Measurements from ENCODE around the gene KCNG1. TPM values are rescaled to one million over a fixed set of nuclear protein-coding genes. Genes with fewer than 3 reads are reported as not detected.

Gene KCNG1
- polyA plus RNA-seq, 4 donors: 3.3 to 9.4 (median 6.2) TPM

DNA sequence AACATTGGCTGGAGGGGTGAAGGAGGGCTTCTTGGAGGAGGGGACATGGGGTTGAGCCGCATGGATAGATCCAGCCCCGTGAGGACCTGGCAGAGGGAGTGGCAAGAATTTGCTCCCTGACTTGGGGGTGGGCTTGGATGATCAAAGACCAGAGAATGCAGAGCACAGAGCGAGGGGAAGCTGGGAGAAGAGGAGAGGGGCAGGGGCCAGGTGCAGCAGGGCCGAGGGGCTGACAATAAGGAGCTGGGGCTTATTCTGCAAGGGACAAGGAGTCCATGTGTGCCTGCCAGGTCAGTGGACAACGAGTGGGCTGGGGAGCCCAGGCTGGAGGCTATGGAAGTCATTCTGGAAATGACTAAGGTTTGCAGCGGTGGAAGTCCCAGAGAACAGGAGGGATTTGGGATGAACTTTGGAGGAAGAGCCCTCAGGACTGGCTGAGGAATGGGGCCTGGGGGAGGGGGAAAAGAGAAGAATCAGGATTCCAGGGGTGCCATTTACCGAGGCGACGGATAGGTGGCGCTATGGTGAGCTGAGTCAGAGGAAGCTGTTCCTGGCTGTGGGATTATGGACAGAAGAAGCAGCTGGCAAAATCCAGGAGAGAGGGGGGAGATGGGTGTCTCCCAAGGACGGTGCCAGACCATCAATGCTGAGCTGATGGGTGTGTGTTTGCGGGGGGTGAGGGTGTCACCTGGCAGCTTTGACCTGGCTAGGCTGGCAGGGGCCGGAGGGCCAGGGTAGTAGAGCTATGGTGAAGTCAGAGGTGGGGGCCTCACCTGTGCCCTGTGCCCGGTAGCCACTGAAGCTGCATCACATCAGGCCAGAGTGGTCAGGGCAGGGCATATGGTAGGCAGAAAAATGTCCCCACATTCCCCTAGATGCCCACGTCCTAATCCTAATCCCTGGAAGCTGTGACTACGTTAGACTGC, 7.8 kb downstream of the KCNG1 start:
- no peak for DNase-seq (ENCODE audit: low read depth in 4 of 4, low spot score in 2 of 4)

DNA sequence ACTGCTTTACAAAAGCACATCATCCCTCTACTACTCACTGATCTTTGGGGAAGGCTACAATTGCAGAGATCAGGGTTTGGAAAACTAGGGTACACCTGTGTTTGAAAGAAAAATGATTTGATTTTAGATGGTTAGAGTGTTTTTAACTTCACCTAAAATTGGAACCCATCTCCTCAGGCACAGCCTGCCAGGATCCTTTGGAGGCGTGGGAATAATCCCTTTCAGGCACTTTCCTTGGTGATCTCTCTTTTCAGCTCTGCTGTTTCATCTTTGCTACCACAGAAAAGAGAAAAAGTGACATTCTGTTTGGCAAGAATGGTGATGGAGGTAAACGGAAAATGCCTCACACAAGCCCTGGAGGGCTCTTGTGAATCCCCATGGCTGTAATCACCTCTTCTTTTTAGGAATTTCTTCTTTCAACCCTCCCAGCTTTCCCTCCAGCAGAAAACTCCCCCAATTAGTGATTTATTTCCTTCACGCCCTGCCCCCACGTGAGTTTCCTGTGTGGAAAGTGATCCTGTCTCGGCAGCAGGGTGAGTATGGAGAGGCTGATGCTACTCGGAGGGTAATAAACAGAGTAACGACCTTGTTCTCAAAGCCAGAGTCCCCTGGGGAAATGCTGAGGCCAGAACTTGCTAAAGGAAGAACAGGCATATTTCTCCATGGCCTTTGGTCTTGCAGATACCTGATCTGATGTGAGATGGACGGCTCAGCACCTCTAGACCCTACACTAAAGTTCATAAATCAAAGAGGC, 9.2 kb downstream of the KCNG1 start:
- no peak for DNase-seq (ENCODE audit: low read depth in 4 of 4, low spot score in 2 of 4)

DNA sequence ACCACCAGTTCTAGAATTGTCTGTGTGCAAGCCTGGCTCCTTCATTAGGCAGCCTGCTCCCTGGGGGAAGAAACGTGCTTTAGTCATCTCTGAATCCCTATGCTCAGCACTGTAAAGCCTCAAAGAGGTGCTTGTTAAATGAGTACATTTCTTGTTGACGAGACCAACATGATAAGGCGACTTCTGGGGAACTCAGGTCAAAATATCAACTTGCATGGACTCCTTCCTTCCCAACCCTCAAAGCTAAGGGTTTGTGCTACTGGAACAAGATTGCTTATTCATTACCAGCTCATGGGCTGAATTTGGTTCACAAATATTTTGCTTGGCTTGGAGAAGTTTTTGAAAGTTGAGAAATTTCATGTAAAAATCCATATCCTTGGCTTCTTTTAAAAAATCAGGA, 10.6 kb downstream of the KCNG1 start:
- DNase-seq (ENCODE audit: low read depth in 4 of 4, low spot score in 2 of 4): no peak

DNA sequence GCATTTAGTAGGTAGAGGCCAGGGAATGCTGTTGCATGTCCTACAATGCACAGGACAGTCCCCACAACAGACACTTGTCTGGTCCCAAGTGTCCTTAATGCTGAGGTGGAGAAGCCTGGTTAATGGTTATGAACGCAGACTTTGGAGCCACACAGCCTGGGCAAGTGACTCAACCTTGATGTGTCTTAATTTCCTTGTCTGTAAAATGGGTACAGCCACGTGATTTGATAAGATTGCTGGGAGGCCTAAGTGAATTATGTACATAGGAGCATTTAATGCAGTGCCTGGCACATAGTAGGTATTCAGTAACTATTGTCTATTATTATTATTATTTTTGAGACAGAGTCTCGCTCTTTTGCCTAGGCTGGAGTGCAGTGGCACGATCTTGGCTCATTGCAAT, 11.4 kb downstream of the KCNG1 start:
- no peak for DNase-seq (ENCODE audit: low read depth in 4 of 4, low spot score in 2 of 4)

DNA sequence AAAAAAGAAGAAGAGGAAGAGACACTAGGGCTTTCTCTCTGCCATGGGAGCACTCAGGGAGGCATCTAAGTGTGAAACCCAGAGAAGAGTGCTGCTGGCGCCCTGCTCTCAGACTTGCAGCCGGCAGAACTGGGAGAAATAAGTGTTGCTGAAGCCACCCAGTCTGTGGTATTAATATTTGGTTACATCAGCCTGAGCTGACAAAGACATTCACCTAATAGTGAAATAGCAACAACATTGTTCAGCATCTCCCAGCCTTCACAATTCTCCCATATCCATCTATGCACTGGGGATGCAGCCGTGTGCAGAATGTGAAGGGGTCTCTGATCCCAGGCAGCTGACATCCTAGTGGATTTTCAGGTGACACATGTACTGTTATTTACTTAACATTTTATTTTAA, 12.0 kb downstream of the KCNG1 start:
- no peak for DNase-seq (ENCODE audit: low read depth in 4 of 4, low spot score in 2 of 4)

DNA sequence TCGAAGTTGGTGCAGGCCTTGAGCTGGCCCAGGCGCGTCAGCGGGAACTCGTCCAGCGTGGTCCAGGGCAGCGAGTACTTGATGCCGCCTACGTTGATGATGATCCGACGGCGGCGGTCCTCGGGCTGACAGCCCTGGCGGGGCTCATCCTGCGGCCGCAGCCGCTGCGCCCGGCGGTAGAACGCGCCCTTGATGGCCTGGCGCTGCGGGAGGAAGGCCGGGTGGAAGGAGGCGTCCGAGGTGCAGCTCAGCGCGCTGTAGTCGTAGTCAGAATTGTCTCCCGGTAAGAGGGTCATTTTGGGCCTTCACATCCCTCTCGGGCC, 12.9 kb downstream of the KCNG1 start:
- DNase-seq (ENCODE audit: low read depth in 4 of 4, low spot score in 2 of 4): no peak

DNA sequence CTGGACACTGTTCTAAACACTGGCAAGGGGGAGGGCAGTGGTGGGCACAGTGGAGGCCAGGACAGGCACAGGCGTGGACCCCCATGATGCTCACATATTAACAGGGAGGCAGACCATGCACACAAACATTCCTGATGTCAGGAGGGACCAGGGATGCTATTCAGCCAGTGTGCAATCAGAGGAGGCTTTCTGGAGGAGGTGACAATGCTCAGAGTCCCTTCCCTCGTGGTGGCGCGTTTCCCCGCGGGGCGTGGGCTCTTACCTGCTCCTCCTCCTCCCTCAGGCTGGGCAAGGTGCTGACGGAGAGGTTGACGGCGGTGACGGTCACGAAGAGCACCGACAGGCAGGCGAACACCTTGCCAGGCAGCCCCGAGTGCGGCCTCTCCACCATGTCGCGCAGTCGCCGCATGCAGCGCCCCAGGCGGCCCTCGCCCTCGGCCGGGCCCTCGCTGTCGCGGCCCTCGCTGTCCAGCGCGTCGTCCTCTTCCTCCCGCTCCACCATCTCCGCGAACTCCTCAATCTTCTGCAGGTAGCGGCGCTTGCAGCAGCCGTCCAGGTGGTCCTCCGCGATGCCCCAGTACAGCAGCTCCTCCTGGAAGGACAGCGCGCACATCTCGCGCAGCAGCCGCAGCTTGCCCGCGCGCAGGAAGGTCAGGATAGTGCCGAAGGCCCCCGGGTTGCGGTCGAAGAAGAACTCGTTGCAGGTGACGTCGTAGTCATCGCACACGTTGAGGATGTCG, 13.4 kb downstream of the KCNG1 start:
- no peak for DNase-seq (ENCODE audit: low read depth in 4 of 4, low spot score in 2 of 4)

DNA sequence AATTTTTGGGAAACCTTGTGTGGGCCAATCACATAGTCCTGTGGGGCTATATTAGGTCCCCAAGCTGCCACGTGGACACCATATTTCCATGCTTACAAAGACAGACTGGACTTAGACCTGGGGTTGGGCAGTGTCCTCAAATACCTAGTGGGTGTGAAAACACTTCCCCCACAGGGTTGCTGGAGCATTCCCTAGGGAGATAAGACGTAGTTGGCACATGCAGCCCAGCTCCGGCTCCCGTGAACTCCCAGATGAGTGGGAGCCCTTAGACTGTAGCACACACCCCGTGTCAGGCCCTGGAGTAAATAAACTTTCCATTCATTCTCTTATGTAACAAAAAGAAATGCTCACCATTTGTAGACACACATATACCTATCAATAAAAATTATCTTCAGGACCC, 14.2 kb downstream of the KCNG1 start:
- DNase-seq (ENCODE audit: low read depth in 4 of 4, low spot score in 2 of 4): no peak

DNA sequence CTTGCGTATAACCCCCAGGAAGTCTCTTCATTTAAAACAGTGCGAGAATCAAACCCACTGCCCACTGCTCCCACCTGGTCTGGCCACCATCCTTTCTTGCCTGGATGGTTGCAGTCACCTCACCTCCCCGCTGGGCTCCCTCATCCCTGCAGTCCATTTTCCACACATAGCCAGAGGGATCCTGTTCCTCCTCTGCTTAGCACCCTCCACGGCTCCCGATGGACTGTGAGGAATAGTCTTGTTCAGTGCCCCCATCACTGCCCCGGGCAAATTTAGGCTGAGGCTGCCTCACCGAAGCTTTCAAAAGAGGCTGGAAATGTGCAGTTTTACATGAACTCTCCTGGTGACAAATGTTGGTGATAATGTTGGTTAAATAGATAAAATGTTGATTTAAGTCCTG, 17.7 kb downstream of the KCNG1 start:
- DNase-seq (ENCODE audit: low read depth in 4 of 4, low spot score in 2 of 4): no peak

DNA sequence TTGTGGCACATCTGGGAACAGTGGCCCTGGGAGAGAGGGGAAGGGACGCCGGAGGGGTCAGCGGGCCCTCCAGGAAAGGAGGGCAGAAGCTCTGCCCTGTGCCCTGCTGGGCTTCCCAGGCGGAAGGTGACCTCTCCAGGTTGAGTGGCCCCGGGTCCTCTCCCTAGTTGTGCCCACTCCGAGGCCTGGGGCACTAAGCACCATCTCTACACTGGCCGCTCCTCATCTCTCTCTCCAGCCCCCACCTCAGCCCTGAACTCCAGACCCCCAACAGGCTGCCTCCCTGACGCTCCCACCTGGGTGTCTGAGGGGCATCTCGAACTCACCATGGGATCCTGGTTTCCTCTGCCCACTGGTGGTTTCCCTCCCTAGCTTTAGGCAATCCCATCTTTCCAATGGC, 18.1 kb downstream of the KCNG1 start:
- DNase-seq (ENCODE audit: low read depth in 4 of 4, low spot score in 2 of 4): no peak

DNA sequence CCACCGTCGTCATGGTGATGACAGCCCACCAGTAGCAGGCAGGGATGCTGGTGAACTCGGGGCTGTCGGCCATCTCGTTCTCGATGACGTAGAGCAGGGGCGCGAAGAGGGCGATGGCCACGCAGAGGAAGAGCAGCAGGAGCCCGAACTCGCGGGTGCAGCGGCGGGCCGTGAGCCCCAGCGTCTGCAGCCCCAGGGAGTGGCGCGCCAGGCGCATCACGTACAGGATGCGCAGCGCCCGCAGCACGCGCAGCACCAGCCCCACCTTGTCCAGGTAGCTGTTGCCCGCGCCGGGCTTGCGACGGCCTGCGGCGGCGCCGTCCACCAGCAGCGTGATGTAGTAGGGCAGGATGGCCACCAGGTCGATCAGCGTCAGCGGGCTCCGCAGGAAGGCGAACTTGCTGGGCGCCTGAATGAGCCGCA, 18.6 kb downstream of the KCNG1 start:
- no peak for DNase-seq (ENCODE audit: low read depth in 4 of 4, low spot score in 2 of 4)

DNA sequence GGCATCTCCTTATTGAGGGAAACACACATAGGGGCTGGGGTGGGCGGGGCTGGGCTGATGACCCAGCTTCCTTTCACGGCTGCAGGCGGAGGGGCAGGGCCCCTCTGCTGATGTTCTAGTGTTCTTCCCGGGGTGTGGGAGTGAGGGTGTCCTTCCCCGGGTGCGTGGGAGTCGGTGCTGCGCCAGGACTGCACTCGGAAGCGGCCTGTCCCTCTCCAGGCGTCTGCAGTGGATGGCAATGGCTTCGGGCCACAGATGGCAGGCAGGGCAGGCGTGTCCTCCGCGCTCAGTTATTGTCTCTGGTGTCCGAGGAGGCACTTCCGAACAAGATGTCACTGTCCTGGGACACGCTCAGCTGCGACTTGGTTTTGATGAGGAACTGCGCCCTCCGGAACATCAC, 19.2 kb downstream of the KCNG1 start:
- no peak for DNase-seq (ENCODE audit: low read depth in 4 of 4, low spot score in 2 of 4)

DNA sequence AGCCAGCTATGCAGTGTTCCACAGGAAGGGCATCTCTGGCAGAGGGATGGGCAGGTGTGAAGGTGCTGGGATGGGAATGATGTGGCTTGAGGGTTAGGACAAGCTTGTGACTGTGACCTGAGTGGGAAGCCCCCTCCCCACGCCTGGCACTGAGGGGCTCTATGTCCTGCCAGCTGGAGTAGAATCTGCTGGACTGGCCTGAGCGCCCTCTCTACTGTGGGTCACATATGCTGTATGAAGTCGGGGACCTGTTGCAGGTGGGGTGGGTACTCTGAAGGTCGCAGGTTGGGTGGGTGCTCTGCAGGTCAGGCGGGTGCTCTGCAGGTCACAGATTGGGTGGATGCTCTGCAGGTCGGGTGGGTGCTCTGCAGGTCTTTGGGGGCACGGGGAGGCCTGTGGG, 20.3 kb downstream of the KCNG1 start:
- DNase-seq (ENCODE audit: low read depth in 4 of 4, low spot score in 2 of 4): no peak

DNA sequence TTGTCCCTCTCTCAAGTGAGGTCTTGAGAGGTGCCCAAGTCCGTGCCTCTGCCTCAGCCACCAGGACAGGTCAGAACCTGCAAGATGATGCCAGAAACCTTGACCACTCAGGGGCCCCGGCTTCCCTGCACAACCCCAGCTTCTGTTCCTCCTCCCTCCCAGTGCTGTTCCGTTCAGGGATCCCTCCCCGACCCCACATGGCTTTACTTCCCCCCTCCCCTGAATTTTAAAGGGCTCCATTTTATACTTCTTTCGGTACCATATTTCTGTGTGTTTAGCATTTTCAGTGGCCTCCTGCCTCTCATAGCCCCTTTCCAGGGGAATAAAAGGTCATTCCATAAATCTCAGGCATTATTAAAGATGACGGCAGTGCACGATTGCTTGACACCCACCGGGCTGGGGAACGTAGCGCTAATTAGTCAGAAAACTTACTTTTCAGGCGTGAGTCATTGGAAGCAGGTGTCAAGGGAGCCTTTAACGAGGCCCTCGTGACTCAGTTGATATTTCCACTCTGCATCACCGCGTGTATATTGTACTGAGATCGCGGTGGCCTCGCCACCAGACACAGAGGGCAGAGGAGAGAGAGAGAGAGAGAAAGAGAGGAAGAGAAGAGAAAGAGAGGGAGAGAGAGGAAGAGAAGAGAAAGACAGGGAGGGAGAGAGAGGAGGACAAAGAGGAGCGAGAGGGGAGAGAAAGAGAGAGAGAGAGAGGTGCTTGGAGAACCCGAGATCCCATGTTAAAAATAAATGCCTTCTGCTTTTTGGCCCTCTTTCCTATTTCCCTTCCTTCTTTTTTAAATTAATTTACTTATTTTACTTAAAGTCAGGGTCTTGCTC, 21.3 kb downstream of the KCNG1 start:
- DNase-seq (ENCODE audit: low read depth in 4 of 4, low spot score in 2 of 4): no peak

DNA sequence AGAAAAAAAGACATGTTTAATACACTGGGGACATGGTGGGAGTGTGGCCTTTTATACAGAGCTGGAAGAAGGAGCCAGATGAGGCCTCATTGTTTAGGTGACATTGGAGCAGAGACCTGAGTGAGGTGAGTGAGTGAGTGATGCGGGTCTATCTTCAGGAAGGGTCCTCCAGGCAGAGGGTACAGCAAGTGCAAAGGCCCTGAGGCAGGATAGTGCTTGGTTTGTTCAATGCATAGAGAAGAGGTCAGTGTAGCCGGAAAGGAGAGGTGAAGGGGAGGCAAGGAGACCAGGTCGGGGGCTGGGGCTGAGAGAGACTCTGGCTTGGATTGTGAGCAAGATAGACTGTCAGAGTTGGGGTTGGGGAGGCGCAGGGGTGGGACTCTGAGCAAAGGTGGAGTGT, 23.6 kb downstream of the KCNG1 start:
- no peak for DNase-seq (ENCODE audit: low read depth in 4 of 4, low spot score in 2 of 4)

DNA sequence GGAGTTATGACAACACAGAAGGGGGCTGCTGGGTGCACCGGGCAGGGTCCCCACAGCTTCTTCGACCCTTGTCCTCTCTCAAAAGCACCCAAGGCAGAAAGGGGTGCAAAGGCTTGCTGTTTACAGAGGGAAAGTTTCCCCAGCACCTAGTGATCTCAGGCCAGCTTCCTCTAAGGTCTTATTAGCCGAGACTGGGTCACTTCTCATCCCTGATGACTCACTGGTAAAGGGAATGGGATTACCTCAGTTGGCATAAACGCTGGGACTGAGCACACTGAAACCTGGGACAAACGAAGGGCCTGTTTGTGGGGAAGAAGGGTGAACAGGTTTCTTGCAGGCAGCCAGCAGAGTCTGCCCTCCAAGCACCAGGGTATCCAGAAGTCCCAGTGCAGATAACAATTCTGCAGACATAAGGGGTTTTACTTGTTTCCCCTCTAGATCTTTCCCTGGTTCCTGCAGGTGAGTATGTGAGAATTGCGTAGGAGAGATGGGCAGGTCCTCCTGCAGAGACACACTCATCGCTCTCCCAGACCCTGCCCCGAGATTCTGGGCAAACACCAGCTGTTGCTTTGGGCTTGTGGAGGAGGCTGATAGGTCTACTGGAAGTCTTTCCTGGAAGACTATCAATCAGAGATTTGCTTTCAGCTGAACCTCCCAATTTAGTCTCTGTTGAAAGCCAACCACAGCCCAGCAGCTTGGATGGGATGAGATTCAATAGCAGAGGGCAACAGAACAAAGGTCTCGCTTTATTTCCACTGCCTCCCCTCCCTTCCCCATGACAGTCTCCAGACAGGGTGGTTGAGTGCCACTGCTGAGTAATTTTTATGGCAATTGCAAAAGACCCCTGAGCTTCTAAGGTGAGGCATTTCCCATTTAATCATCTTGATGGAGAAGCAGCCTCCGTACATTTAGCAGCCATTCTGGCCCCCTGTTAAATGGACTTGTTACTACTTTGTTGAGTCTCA, 25.7 kb downstream of the KCNG1 start:
- DNase-seq (ENCODE audit: low read depth in 4 of 4, low spot score in 2 of 4): no peak

DNA sequence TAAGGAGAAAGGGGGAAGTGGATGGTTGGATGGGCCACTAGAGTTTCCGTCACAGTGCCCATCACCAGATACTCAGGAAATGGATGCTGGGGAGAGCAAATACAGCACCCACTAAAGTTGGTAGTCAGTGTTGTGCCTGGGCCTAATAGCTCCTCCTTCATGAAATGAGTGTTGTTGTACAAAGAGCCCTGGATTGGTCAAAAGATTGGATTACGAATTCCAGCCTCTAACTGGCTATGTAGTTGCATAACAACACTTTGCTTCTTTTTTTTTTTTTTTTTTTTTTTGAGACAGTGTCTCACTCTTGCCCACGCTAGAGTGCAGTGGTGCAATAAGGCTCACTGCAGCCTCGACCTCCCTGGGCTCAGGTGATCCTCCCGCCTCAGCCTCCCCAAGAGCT, 27.4 kb downstream of the KCNG1 start:
- no peak for DNase-seq (ENCODE audit: low read depth in 4 of 4, low spot score in 2 of 4)

DNA sequence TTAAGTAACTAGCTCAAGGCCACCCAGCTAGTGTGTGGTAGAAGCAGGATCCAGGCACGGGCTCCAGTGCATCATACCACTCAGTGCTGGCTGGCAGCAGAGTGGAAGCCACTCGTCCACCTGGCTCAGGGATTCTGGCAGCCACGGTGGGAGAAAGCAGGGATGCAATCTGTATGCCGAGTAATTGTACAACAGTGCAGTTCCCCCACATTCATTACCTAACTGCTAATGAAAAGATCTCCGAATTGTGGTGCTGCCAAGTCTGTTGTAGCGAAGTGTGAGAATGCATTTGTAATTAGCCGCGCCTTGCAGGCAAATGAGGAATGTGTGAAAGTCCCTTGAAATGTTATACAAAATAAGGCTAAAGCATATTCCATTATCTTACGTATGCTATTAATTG, 29.0 kb downstream of the KCNG1 start:
- DNase-seq (ENCODE audit: low read depth in 4 of 4, low spot score in 2 of 4): no peak

DNA sequence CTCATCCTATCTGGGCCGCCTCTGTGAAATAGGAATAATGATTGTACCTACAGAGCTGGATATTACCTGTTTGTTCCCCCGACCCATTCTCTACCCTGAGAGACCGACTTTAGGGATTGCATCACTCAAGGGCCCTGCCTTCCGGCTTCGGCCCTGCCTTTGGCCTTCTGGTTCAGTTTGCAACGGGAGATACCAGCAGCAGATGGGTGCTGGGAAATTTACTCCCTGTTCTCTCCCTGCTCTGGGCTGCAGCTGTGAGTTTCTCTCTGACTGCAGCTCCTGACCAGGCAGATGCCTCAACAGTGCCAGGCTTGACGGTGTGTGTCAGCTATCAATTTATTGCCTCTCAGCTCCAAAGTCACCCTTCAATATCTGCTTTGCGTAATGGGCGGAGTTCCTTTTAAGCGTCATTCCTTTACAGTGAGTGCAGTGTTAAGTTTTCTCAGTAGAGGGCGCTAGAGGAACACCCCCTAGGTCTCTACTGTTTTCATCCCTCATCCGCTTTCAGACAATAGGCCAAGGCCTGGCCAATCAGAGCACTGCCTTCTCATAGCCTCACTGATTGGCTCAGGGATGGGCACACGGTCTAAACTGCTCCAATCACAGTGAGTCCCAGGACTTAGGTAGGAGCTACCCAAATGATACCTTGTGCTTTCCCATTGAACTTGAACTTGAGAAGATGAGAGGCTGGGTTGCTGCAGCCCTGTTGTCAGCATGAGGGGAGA, 30.0 kb downstream of the KCNG1 start:
- no peak for DNase-seq (ENCODE audit: low read depth in 4 of 4, low spot score in 2 of 4)
